Measurements from ENCODE around the gene GLT8D1. TPM values are rescaled to one million over a fixed set of nuclear protein-coding genes. Genes with fewer than 3 reads are reported as not detected.

Gene GLT8D1
- total RNA-seq, 2 donors from 2014 or later, result 37.7 to 46.7 TPM

DNA sequence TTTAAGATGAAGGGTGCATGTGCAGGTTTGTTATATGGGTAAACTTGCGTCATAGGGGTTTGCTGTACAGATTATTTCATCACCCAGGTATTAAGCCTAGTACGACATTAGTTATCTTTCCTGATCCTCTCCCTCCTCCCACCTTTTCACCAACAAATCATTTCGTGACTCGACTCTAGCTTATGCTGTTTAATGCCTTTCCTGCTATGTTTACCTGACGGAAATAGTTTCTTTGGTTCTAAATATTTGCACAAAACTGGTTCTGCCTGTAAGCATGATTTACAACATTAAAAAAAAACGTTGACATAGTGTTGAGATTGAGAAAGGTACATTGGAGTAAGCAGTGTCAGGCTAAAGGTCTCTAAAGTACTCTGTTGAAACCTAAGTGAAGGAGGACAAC, 17.3 kb downstream of the GLT8D1 start:
- DNase-seq (ENCODE audit: low spot score), result no peak
- peaks cover 0 to 27% of the 10 kb centered on the region in 2 donors for H3K4me1 ChIP-seq
- H3K27me3 ChIP-seq, result no peaks in the 10 kb centered on the region
- TF ChIP-seq, protein P1, sequence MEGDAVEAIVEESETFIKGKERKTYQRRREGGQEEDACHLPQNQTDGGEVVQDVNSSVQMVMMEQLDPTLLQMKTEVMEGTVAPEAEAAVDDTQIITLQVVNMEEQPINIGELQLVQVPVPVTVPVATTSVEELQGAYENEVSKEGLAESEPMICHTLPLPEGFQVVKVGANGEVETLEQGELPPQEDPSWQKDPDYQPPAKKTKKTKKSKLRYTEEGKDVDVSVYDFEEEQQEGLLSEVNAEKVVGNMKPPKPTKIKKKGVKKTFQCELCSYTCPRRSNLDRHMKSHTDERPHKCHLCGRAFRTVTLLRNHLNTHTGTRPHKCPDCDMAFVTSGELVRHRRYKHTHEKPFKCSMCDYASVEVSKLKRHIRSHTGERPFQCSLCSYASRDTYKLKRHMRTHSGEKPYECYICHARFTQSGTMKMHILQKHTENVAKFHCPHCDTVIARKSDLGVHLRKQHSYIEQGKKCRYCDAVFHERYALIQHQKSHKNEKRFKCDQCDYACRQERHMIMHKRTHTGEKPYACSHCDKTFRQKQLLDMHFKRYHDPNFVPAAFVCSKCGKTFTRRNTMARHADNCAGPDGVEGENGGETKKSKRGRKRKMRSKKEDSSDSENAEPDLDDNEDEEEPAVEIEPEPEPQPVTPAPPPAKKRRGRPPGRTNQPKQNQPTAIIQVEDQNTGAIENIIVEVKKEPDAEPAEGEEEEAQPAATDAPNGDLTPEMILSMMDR (IDR thresholded peaks at IDR 0.05), result no peak
- no peak overlapping the region for H3K4me3 ChIP-seq
- no peaks in the 10 kb centered on the region for H3K9me3 ChIP-seq
- H3K36me3 ChIP-seq, result peaks cover 66% of the 10 kb centered on the region
- no peak overlapping the region for H3K27ac ChIP-seq

DNA sequence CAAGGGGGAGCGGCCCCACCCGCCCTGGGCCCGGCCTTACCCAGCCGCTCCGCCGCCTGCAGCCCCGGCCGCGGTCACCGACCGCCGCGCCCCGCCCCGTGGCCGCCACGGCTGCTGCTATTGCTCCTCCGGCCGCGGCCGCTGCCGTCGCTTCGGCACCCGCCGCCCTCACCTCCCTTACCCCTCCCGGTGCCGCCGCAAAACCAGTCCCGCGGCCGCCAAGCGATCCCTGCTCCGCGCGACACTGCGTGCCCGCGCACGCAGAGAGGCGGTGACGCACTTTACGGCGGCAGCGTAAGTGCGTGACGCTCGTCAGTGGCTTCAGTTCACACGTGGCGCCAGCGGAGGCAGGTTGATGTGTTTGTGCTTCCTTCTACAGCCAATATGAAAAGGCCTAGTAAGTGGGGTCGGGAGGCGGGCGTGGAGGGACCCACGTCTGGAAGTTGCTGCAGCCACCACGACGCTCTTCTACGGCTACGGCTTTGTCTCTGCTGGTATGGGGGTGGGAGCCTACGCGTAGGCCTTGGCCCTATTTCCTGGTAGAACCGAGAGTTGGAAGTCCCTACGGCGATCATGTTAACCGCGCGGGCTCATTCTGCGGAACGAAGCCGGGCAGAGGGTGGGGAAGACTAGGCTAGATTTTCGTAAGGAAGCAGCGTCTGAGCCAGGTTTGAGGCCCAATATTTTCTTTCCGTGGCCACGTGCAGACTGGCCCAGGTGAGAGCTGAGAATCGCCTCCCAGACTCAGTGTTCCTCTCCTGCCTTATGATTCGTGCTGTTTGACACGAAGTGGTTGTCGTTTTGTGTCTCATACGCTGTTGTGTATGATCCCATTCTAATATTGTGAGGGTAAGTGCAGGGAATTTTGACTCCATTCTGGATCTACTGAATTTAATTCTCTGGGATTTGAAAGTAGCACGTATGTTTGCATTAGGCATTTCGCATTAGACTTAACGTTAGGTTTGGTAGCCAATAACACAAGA, 19.6 kb downstream of the GLT8D1 start, which contains the start of the genes GNL3 and PBRM1:
Gene GNL3 (plus strand): TSS at position 324 of the 983 bp plus-strand sequence. CDS start 61 bp downstream, at position 385.
Gene PBRM1 (minus strand): TSS at position 205 of the 983 bp plus-strand sequence.
- TF ChIP-seq, protein P1 (IDR thresholded peaks at IDR 0.05), result no peak
- Histone ChIP-seq H3K9me3 (no peaks in the 10 kb centered on the region), H3K36me3 (peaks cover 44% of the 10 kb centered on the region), H3K4me1 (peaks cover 0 to 45% of the 10 kb centered on the region in 2 donors), H3K27me3 (no peaks in the 10 kb centered on the region), H3K4me3 (peak within 1 kb of the TSS; percentile 53 to 80), H3K27ac (peak within 1 kb of the TSS; percentile 91 to 95)
- peak; percentile 93 for DNase-seq (ENCODE audit: low spot score)

DNA sequence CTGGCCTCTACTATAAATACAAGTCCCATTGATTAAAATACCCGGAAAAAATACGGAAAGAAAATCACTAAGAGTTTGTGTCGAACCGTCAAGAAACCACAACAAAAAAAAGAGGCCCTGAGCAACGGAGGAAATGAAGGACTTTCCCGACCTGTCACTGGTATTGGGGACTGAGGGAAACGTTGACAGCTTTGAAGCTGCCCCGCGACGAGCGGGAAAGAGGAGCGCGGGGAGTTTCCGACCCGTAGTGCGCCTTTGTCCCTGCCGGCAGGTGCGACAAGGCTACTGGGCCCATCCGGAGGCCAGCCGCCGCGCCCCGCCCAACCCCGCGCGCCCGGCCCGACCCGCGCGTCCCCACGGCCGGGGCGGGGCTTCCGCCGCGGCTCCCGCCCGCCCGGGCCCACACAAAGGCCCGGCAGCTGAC, 20.3 kb downstream of the GLT8D1 start:
- Histone ChIP-seq H3K4me1 (peaks cover 0 to 45% of the 10 kb centered on the region in 2 donors), H3K4me3 (peak overlapping the region; percentile 53 to 80), H3K36me3 (peaks cover 36% of the 10 kb centered on the region), H3K9me3 (no peaks in the 10 kb centered on the region), H3K27ac (peak overlapping the region; percentile 91 to 95), H3K27me3 (no peaks in the 10 kb centered on the region)
- TF ChIP-seq, protein P1 (IDR thresholded peaks at IDR 0.05), result no peak
- peak; percentile 76 for DNase-seq (ENCODE audit: low spot score)

DNA sequence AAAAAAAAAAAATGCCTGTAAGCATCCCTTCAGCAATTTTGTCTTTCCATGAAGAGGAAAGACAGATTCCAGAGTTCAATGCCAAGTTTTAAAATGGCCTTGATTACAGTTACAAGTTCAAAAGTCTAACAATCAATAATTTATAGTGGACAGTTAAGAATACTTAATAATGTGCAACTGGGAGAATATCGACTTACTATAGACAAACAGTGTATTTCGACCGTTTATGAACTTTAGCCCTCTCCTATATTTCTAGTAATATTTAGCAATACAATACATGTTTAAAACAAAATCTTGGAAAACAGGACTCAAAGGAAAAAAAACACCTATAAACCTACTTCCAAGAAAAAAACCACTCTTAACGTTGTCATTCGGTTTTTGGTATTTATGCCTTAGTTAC, 21.4 kb downstream of the GLT8D1 start:
- H3K9me3 ChIP-seq, result no peaks in the 10 kb centered on the region
- TF ChIP-seq, protein P1 (IDR thresholded peaks at IDR 0.05), result no peak
- H3K27ac ChIP-seq, result peak overlapping the region in 1 of 2 donors; percentile 95
- H3K4me1 ChIP-seq, result peaks cover 0 to 53% of the 10 kb centered on the region in 2 donors
- DNase-seq (ENCODE audit: low spot score), result no peak
- H3K4me3 ChIP-seq, result no peak overlapping the region
- no peaks in the 10 kb centered on the region for H3K27me3 ChIP-seq
- H3K36me3 ChIP-seq, result peaks cover 29% of the 10 kb centered on the region

DNA sequence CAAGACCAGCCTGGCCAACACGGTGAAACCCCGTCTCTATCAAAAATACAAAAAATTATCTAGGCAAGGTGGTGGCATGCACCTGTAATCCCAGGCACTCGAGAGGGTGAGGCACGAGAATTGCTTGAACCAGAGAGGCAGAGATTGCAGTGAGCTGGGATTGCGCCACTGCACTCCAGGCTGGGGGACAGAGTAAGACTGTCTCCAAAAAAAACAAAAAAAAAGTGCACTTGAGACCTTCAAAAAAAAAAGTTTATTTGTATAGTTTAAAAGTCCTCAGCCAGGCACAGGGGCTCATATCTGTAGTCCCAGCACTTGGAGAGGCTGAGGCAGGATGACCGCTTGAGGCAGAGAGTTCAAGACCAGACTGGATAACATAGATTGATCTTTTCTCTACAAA, 22.0 kb downstream of the GLT8D1 start:
- peak; percentile 60 for DNase-seq (ENCODE audit: low spot score)
- peaks cover 0 to 53% of the 10 kb centered on the region in 2 donors for H3K4me1 ChIP-seq
- H3K9me3 ChIP-seq, result no peaks in the 10 kb centered on the region
- TF ChIP-seq, protein P1 (IDR thresholded peaks at IDR 0.05), result no peak
- H3K4me3 ChIP-seq, result no peak overlapping the region
- H3K36me3 ChIP-seq, result peaks cover 29% of the 10 kb centered on the region
- peak overlapping the region; percentile 15 to 95 for H3K27ac ChIP-seq
- no peaks in the 10 kb centered on the region for H3K27me3 ChIP-seq
